ENCODE results near the gene OPN5. TPM values are rescaled to one million over a fixed set of nuclear protein-coding genes. Genes with fewer than 3 reads are reported as not detected.

The OPN5 gene
- total RNA-seq, 2 experiments from 2014 or later, result not detected

GRCh38 chr6:47846752-47847151 is 64.9 kb downstream of the OPN5 start:
- Mint-ChIP-seq H3K27ac (no peak overlapping the region), H3K36me3 (ENCODE audit: low read depth) (no peaks in the 10 kb centered on the region), H3K9me3 (no peaks in the 10 kb centered on the region), H3K4me1 (no peaks in the 10 kb centered on the region), H3K4me3 (no peak overlapping the region), H3K27me3 (no peaks in the 10 kb centered on the region)
- ChIA-PET CTCF (no interaction called here), POLR2A (no interaction called here)
- DNase-seq, result no peak

- no peak for DNase-seq
- Mint-ChIP-seq H3K4me1 (no peaks in the 10 kb centered on the region), H3K27ac (no peak overlapping the region), H3K9me3 (no peaks in the 10 kb centered on the region), H3K36me3 (ENCODE audit: low read depth) (no peaks in the 10 kb centered on the region), H3K4me3 (no peak overlapping the region), H3K27me3 (peaks cover 3% of the 10 kb centered on the region)
- ChIA-PET POLR2A (no interaction called here), CTCF (no interaction called here)
Measured at GRCh38 chr6:47851091-47851490, 69.3 kb downstream of the OPN5 start.

GRCh38 chr6:47852727-47853126 is 70.9 kb downstream of the OPN5 start:
- Mint-ChIP-seq H3K27me3 (peaks cover 6% of the 10 kb centered on the region), H3K4me1 (no peaks in the 10 kb centered on the region), H3K9me3 (no peaks in the 10 kb centered on the region), H3K4me3 (no peak overlapping the region), H3K27ac (no peak overlapping the region), H3K36me3 (ENCODE audit: low read depth) (no peaks in the 10 kb centered on the region)
- DNase-seq, result no peak
- CTCF ChIA-PET, result no interaction called here
- POLR2A ChIA-PET, result no interaction called here

- no peaks in the 10 kb centered on the region for H3K36me3 Mint-ChIP-seq (ENCODE audit: low read depth)
- peaks cover 6% of the 10 kb centered on the region for H3K27me3 Mint-ChIP-seq
- no peaks in the 10 kb centered on the region for H3K9me3 Mint-ChIP-seq
- no peak for DNase-seq
- ChIA-PET CTCF (no interaction called here), POLR2A (no interaction called here)
- no peaks in the 10 kb centered on the region for H3K4me1 Mint-ChIP-seq
- H3K4me3 Mint-ChIP-seq, result no peak overlapping the region
- H3K27ac Mint-ChIP-seq, result no peak overlapping the region
Measured at GRCh38 chr6:47853766-47854165, 71.9 kb downstream of the OPN5 start.

- ChIA-PET POLR2A (no interaction called here), CTCF (no interaction called here)
- H3K9me3 Mint-ChIP-seq, result no peaks in the 10 kb centered on the region
- no peak overlapping the region for H3K4me3 Mint-ChIP-seq
- DNase-seq, result no peak
- H3K36me3 Mint-ChIP-seq (ENCODE audit: low read depth), result no peaks in the 10 kb centered on the region
- H3K27ac Mint-ChIP-seq, result no peak overlapping the region
- H3K4me1 Mint-ChIP-seq, result no peaks in the 10 kb centered on the region
- peaks cover 9% of the 10 kb centered on the region for H3K27me3 Mint-ChIP-seq
Measured at GRCh38 chr6:47854971-47855370, 73.1 kb downstream of the OPN5 start.

GRCh38 chr6:47859175-47859574 is 77.3 kb downstream of the OPN5 start:
- CTCF ChIA-PET, result no interaction called here
- H3K36me3 Mint-ChIP-seq (ENCODE audit: low read depth), result no peaks in the 10 kb centered on the region
- no peak overlapping the region for H3K4me3 Mint-ChIP-seq
- POLR2A ChIA-PET, result no interaction called here
- no peak for DNase-seq
- no peak overlapping the region for H3K27ac Mint-ChIP-seq
- no peaks in the 10 kb centered on the region for H3K4me1 Mint-ChIP-seq
- no peaks in the 10 kb centered on the region for H3K9me3 Mint-ChIP-seq
- H3K27me3 Mint-ChIP-seq, result peaks cover 6% of the 10 kb centered on the region

- no peak overlapping the region for H3K4me3 Mint-ChIP-seq
- no peaks in the 10 kb centered on the region for H3K36me3 Mint-ChIP-seq (ENCODE audit: low read depth)
- no peak for DNase-seq
- ChIA-PET POLR2A (no interaction called here), CTCF (no interaction called here)
- peaks cover 6% of the 10 kb centered on the region for H3K27me3 Mint-ChIP-seq
- H3K9me3 Mint-ChIP-seq, result no peaks in the 10 kb centered on the region
- H3K4me1 Mint-ChIP-seq, result no peaks in the 10 kb centered on the region
- no peak overlapping the region for H3K27ac Mint-ChIP-seq
Measured at GRCh38 chr6:47862731-47863130, 80.9 kb downstream of the OPN5 start.

GRCh38 chr6:47865206-47865605 is 83.4 kb downstream of the OPN5 start:
- Mint-ChIP-seq H3K27me3 (peaks cover 4% of the 10 kb centered on the region), H3K4me3 (no peak overlapping the region), H3K9me3 (no peaks in the 10 kb centered on the region), H3K27ac (no peak overlapping the region), H3K4me1 (no peaks in the 10 kb centered on the region), H3K36me3 (ENCODE audit: low read depth) (no peaks in the 10 kb centered on the region)
- CTCF ChIA-PET, result no interaction called here
- no peak for DNase-seq
- POLR2A ChIA-PET, result no interaction called here

- no peak for DNase-seq
- Mint-ChIP-seq H3K9me3 (no peaks in the 10 kb centered on the region), H3K27ac (no peak overlapping the region), H3K36me3 (ENCODE audit: low read depth) (no peaks in the 10 kb centered on the region), H3K4me1 (no peaks in the 10 kb centered on the region), H3K27me3 (no peaks in the 10 kb centered on the region), H3K4me3 (no peak overlapping the region)
- ChIA-PET POLR2A (no interaction called here), CTCF (no interaction called here)
Measured at GRCh38 chr6:47875593-47875992, 93.8 kb downstream of the OPN5 start.

Other genes starting within 250 kb of the OPN5 start
- gene ADGRF4, start 83.5 kb upstream of the OPN5 start, total RNA-seq, result not detected

All from activated CD4-positive, alpha-beta T cell treated with anti-CD3 and anti-CD28 coated beads, Interleukin-2, amount 10 ng/mL, durations not matched to agents 7 days and 5 days (primary cell).